HG03039 (cell line): ENCODE measurements around the gene IGSF11.
A peak's percentile ranks its signal among the peaks of the same experiment; 100 is the strongest.
"Not testable (repeated sequence)": the region's sequence is repeated elsewhere in the genome, so short reads cannot be mapped to it uniquely, and the experiment has no call there.

Experiments
- ATAC-seq: cut with Tn5 transposase; IDR thresholded peaks from one replicate; pipeline ENCODE4 v1.9.1; 2021; ENCODE audit warnings: mild to moderate bottlenecking, moderate library complexity; ENCODE audit not compliant: unreplicated experiment

The IGSF11 gene

GRCh38 chr3:118889691-118890090 lies 145.0 kb downstream of the IGSF11 start:
- no peak for ATAC-seq

GRCh38 chr3:118886708-118887107 lies 147.9 kb downstream of the IGSF11 start:
- ATAC-seq = no peak

GRCh38 chr3:118884748-118885206 lies 149.9 kb downstream of the IGSF11 start:
- peak; percentile 81 for ATAC-seq

- peak; percentile 50 for ATAC-seq
These were observed 152.2 kb downstream of the IGSF11 start for GRCh38 chr3:118882353-118882947.

- ATAC-seq = no peak
These were observed 166.6 kb downstream of the IGSF11 start for GRCh38 chr3:118868051-118868450.

- ATAC-seq = peak; percentile 62
These were observed 170.8 kb downstream of the IGSF11 start for GRCh38 chr3:118863731-118864322.

GRCh38 chr3:118859950-118860349 lies 174.7 kb downstream of the IGSF11 start:
- no peak for ATAC-seq

- not testable (repeated sequence) for ATAC-seq
These were observed 183.0 kb downstream of the IGSF11 start for GRCh38 chr3:118851466-118852193.

GRCh38 chr3:118850687-118851086 lies 184.0 kb downstream of the IGSF11 start:
- no peak for ATAC-seq
